Glutamatergic neuron (in vitro differentiated cells): Measurements from ENCODE around the gene IL11RA. TPM values are rescaled to one million over a fixed set of nuclear protein-coding genes. Genes with fewer than 3 reads are reported as not detected.
"Not testable (repeated sequence)": the region's sequence is repeated elsewhere in the genome, so short reads cannot be mapped to it uniquely, and the experiment has no call there.

ENCODE experiments used
- DNase-seq: peaks from one replicate; pipeline ENCODE4 v3.0.0; 2022
- H3K27ac Mint-ChIP-seq: one replicate; pipeline ENCODE4 v1.8.0; 2020; ENCODE audit warnings: mild to moderate bottlenecking, mixed read lengths, inconsistent platforms; ENCODE audit not compliant: unreplicated experiment
- H3K27me3 Mint-ChIP-seq: one replicate; pipeline ENCODE4 v1.8.0; 2020; ENCODE audit warnings: mild to moderate bottlenecking, moderate library complexity, mixed read lengths, inconsistent platforms; ENCODE audit not compliant: unreplicated experiment
- H3K36me3 Mint-ChIP-seq: one replicate; pipeline ENCODE4 v1.8.0; 2020; ENCODE audit warnings: mild to moderate bottlenecking, mixed read lengths, inconsistent platforms; ENCODE audit not compliant: unreplicated experiment
- H3K4me1 Mint-ChIP-seq: one replicate; pipeline ENCODE4 v1.8.0; 2020; ENCODE audit warnings: mild to moderate bottlenecking, low read depth, mixed read lengths, inconsistent platforms; ENCODE audit not compliant: unreplicated experiment
- H3K4me3 Mint-ChIP-seq: one replicate; pipeline ENCODE4 v1.8.0; 2020; ENCODE audit warnings: mild to moderate bottlenecking, mixed read lengths, inconsistent platforms; ENCODE audit not compliant: unreplicated experiment
- H3K9me3 Mint-ChIP-seq: one replicate; pipeline ENCODE4 v1.8.0; 2020; ENCODE audit warnings: mild to moderate bottlenecking, moderate library complexity, mixed read lengths, inconsistent platforms; ENCODE audit not compliant: unreplicated experiment
- CTCF ChIP-seq: fragments of 200-600 bp; sonication (generic); IDR thresholded peaks from one replicate; pipeline ENCODE4 v1.5.0; 2021; ENCODE audit not compliant: partially characterized antibody, unreplicated experiment
- total RNA-seq: library from RNA; stranded (reverse); fragmentation: NEBNext Ultra II Directional; extraction: Animal tissue kit (Norgen Biotek cat#: 25700); gene quantifications from one replicate; pipeline ENCODE4 v1.2.1, GENCODE V29; 2021; ENCODE audit not compliant: unreplicated experiment

IL11RA gene
- total RNA-seq, 1 donor from 2014 or later, result 28.8 TPM

- no peak for DNase-seq
- TF ChIP-seq CTCF, result no peak
- H3K4me1 Mint-ChIP-seq, result peaks cover 21% of the 10 kb centered on the region
- no peaks in the 10 kb centered on the region for H3K36me3 Mint-ChIP-seq
- peaks cover 6% of the 10 kb centered on the region for H3K9me3 Mint-ChIP-seq
- H3K27ac Mint-ChIP-seq, result no peak overlapping the region
- H3K27me3 Mint-ChIP-seq, result peaks cover 14% of the 10 kb centered on the region
- no peak overlapping the region for H3K4me3 Mint-ChIP-seq
Observed at GRCh38 chr9:34635556-34635955, 16.4 kb upstream of the IL11RA start.

GRCh38 chr9:34636791-34637355 is 15.1 kb upstream of the IL11RA start:
- Mint-ChIP-seq H3K36me3 (no peaks in the 10 kb centered on the region), H3K4me1 (peaks cover 21% of the 10 kb centered on the region), H3K9me3 (peaks cover 6% of the 10 kb centered on the region), H3K4me3 (peak overlapping the region; percentile 91), H3K27me3 (peaks cover 9% of the 10 kb centered on the region), H3K27ac (peak overlapping the region; percentile 38)
- DNase-seq, result no peak
- TF ChIP-seq CTCF, result no peak

- Mint-ChIP-seq H3K36me3 (no peaks in the 10 kb centered on the region), H3K27ac (peak within 1 kb of the TSS; percentile 87), H3K4me3 (peak within 1 kb of the TSS; percentile 91), H3K27me3 (peaks cover 6% of the 10 kb centered on the region), H3K9me3 (peaks cover 4% of the 10 kb centered on the region), H3K4me1 (peaks cover 21% of the 10 kb centered on the region)
- DNase-seq, result peak; percentile 97
- no peak for TF ChIP-seq CTCF
Observed at GRCh38 chr9:34637356-34638137, 14.4 kb upstream of the IL11RA start, which contains the start of gene SIGMAR1. Gene SIGMAR1, minus strand, starts transcription at chr9:34637787. Its CDS starts 90 bp downstream, at chr9:34637697.

- peak overlapping the region; percentile 83 for H3K4me3 Mint-ChIP-seq
- peaks cover 21% of the 10 kb centered on the region for H3K4me1 Mint-ChIP-seq
- DNase-seq, result no peak
- TF ChIP-seq CTCF, result no peak
- H3K27me3 Mint-ChIP-seq, result peaks cover 4% of the 10 kb centered on the region
- H3K9me3 Mint-ChIP-seq, result peaks cover 4% of the 10 kb centered on the region
- peak overlapping the region; percentile 87 for H3K27ac Mint-ChIP-seq
- no peaks in the 10 kb centered on the region for H3K36me3 Mint-ChIP-seq
Observed at GRCh38 chr9:34638138-34638445, 13.9 kb upstream of the IL11RA start.

- not testable (repeated sequence) for H3K36me3 Mint-ChIP-seq, H3K27me3 Mint-ChIP-seq, H3K9me3 Mint-ChIP-seq, H3K4me3 Mint-ChIP-seq, DNase-seq, H3K27ac Mint-ChIP-seq
- H3K4me1 Mint-ChIP-seq, result peaks cover 15% of the 10 kb centered on the region
Observed at GRCh38 chr9:34639322-34639721, 12.7 kb upstream of the IL11RA start.
